ENCODE measurements around the gene ACP7.
A peak's percentile ranks its signal among the peaks of the same experiment; 100 is the strongest.
"Not testable (repeated sequence)": the region's sequence is repeated elsewhere in the genome, so short reads cannot be mapped to it uniquely, and the experiment has no call there.

Gene ACP7

GRCh38 chr19:39109641-39110040 lies 25.5 kb downstream of the ACP7 start:
- DNase-seq: no peak

- peak in 8 of 14 donors; percentile 20 to 60 (median 32) for DNase-seq
These were observed 26.2 kb downstream of the ACP7 start for GRCh38 chr19:39110263-39110967.

DNA sequence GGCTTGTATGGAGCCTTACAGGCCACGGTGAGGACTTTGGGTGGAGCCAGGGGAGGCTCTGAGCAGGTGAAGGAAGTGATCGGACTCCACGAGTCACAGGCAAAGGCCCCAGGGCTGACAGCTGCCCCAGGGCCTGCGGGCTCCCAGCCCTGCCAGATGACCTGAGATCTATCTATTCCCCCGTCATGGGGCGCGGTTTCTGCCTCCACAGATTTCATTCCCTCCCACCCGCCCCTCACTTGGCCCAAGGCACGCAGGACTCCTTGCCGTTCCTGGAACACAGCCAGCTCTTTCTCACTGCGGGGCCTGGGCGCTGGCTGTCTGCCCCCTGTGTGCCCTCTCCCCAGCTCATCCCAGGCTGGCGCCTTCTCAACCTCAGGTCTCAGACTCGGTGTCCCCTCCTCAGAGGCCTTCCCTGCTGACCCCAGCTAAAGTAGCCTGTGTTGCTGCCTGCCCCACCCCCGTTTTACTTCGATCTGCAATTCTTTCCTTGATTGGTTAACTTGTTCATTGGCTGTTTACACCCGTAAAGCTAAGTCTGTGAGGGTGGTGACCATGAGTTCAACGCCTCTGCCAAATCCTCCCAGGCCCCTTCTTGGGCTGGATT lies 27.5 kb downstream of the ACP7 start:
- DNase-seq: no peak

DNA sequence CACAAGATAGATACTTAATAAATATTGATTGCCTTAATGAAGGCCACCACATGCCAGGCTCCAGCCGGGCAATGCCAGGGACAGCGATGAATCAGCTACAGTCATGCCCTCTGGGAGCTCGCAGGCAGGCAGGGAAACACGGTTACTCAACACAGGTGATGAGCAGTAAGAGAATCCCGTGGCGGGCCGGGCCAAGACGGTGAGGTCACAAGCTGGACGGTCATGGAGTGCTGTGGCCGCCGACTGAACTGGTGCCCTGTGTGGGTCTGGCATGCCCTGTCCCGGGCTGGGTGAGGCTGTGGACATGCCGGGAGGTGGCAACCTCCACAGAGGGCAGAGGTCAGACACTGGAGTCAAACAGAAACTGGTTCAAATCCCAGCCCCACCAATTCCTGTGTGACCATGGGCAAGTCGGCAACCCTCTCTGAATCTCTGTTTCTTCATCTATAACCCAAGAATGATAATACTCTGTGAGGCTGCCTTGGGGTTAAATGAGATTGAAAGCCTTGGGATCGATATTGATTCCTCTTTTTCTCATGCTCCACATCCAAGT lies 28.2 kb downstream of the ACP7 start:
- DNase-seq: peak in 1 of 14 donors; percentile 18

GRCh38 chr19:39113199-39113598 lies 29.0 kb downstream of the ACP7 start:
- no peak for DNase-seq

GRCh38 chr19:39115105-39115847 lies 31.1 kb downstream of the ACP7 start:
- DNase-seq: no peak

GRCh38 chr19:39117023-39117422 lies 32.9 kb downstream of the ACP7 start:
- not testable (repeated sequence) for DNase-seq

GRCh38 chr19:39119830-39120229 lies 35.7 kb downstream of the ACP7 start:
- DNase-seq: no peak

- no peak for DNase-seq
These were observed 39.0 kb downstream of the ACP7 start for GRCh38 chr19:39122934-39123731.

- DNase-seq: no peak
These were observed 40.1 kb downstream of the ACP7 start for GRCh38 chr19:39124136-39124764.

DNA sequence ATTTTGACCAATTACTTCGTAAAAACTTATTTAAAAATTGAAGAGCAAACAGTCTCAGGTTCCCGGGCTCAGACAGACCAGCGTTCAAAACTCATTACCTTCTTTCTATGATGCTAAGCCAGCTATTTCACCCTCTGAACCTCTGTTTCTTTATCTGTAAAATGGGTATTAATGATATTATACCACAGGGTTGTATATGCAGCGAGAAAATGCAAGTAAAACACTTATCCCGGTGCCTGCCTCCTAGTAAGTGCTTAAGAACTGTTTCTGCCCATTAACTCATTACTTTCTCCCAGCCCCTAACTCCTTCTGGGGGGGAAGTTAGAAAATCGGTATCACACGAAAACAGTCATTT lies 41.0 kb downstream of the ACP7 start:
- no peak for DNase-seq

- peak; percentile 65 to 96 (median 94) for DNase-seq
These were observed 41.6 kb downstream of the ACP7 start, which contains the start of gene PAK4 for GRCh38 chr19:39125554-39126311. PAK4 (plus strand) TSS chr19:39125786; CDS start chr19:39169554, 43,768 bp downstream.

DNA sequence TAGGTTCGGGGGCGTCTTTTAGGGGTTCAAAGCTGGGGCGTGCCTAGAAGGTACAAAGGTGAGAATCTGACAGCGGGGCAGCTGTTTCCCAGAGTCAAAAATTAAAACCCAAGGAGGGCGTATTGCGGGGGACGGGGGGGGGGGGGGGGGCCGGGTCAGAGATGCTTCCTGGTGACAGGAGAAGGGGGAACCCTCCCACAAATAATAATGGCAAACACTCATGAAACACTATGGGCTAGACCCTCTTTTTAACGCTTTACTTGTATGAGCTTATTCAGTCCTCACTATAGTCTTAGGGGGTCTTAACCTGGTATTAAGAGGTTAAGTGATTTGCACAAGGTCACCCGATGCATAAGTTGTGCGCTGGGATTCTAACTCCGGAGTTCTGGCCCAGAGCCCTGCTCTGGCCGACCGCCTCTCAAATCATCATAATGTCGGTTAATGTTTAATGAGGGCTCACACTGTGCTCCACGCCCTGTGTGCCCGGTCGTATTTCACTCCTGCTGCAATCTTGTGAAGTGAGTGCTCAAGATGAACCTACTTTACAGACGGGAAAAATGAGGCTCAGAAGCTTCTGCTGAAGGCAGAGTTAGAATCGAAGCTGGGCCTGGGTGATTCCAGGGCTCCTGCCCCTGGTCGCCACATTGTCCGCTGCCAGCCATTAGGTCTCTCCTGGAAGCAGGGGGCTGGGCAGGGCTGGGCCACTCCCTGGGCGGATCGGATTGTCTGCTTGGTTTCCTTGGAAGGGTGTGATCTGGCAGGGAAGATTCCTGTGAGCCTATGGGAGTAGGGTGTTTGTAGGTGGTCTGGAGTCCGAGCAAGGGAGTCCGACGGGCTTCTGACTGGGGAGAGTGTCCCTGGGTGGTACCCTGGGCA lies 42.4 kb downstream of the ACP7 start:
- DNase-seq: peak in 1 of 14 donors; percentile 12

GRCh38 chr19:39127812-39128515 lies 43.8 kb downstream of the ACP7 start:
- peak in 1 of 14 donors; percentile 78 for DNase-seq

DNA sequence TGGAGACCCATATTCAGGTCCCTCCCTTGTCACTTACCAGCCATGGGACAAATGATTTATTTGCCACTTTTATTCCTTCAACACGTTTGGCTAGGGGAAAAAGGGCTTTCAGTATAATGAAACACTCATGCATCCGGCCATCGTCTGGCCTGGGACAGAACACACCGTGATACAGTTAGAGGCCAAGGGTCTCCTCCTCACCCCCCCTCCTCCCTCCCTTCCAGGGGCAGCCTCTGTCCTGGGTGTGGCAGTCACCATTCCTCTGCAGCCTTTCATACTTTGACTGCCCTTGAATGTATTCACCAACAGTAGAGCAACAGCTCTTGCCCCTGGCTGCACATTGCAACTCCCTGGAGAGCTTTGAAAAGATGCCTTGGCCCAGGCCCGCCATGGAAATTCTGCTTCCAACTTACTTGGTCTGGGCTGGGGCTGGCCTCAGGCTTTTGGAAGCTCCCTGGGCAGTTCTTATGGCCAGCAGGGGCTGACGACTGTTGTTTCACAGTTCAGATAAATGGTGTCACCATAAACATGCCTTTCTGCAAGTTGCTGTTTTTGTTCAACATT lies 44.4 kb downstream of the ACP7 start:
- DNase-seq: peak in 1 of 14 donors; percentile 17

DNA sequence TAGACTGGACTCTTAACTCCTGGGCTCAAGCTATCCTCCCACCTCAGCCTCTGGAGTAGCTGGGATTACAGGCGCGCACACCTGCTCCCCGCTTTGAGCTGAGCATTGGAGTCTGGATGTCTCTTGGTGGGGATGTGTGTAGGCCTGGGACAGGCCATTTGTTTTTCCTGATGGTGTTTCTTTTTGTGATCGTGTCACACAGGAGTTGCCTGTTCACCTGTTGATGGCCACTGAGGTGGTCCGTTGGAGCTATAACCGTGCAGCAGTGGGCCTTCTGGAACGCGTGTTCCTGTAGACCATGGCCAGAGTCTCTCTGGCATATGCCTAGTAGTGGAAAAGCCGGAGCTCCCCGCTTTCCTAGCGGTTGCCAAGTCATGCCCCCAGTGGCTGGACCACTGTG lies 44.9 kb downstream of the ACP7 start:
- no peak for DNase-seq

GRCh38 chr19:39130337-39131254 lies 46.4 kb downstream of the ACP7 start:
- DNase-seq: no peak

DNA sequence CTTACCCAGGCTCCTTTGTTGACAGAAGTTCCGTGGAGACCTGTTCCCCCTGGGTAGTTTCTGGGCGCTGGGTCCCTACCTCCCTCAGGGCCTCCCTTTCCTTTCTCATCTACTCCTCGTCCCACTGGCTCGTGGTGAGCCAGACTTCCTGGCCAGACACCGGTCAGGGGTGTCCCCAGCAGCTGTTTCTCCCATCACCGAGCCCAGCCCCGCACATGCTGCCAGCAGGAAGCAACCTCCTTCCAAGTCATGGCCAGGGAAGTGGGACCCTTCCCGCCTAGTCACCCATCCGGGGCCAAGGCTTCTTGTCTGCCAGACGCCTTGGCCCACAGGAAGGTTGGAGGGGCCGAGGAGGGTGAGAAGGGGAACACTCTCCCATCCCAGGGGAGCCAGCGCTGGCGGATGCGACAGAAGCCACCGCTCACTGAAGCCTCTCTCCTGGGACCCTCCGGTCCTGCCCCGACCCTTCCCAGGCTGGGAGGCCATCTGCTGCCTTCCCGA lies 47.1 kb downstream of the ACP7 start:
- DNase-seq: peak in 2 of 14 donors; percentile 16 to 42

All from C1 segment of cervical spinal cord (tissue), 14 donors.